Brain microvascular endothelial cell (primary cell): ENCODE data around the gene CD226.

ENCODE experiments used
- DNase-seq: peaks from one replicate; pipeline ENCODE4 v3.0.0-alpha.2; 2020
- H3K27ac ChIP-seq: fragments of 250-450 bp; sonication (Bioruptor Pico); 2 replicates; pipeline ENCODE4 v1.5.1; 2020; ENCODE audit warnings: mild to moderate bottlenecking, moderate library complexity
- H3K27me3 ChIP-seq: fragments of 250-450 bp; sonication (Bioruptor Pico); replicated peaks from 2 replicates; pipeline ENCODE4 v1.5.1; 2020; ENCODE audit warnings: mild to moderate bottlenecking
- H3K36me3 ChIP-seq: fragments of 250-450 bp; sonication (Bioruptor Pico); replicated peaks from 2 replicates; pipeline ENCODE4 v1.5.1; 2020; ENCODE audit warnings: mild to moderate bottlenecking
- H3K4me3 ChIP-seq: 2 replicates; pipeline ENCODE4 v1.5.1; 2011; ENCODE audit warnings: low read depth, mild to moderate bottlenecking, control low read depth, low read length, moderate library complexity
- in situ Hi-C: cut with HindIII; loops from 2 replicates; pipeline ENCODE4 v1.10.0; 2017; ENCODE audit warnings: low sequenced_read_pairs, low pct_ligation_motif_present
- TF ChIP-seq, protein P1 (sequence below): IDR thresholded peaks from 2 replicates; pipeline ENCODE4 v1.5.1; 2011; ENCODE audit warnings: low read depth, mild to moderate bottlenecking, moderate library complexity, low read length, control low read depth, inconsistent platforms; ENCODE audit errors: missing control alignments

The CD226 gene

DNA sequence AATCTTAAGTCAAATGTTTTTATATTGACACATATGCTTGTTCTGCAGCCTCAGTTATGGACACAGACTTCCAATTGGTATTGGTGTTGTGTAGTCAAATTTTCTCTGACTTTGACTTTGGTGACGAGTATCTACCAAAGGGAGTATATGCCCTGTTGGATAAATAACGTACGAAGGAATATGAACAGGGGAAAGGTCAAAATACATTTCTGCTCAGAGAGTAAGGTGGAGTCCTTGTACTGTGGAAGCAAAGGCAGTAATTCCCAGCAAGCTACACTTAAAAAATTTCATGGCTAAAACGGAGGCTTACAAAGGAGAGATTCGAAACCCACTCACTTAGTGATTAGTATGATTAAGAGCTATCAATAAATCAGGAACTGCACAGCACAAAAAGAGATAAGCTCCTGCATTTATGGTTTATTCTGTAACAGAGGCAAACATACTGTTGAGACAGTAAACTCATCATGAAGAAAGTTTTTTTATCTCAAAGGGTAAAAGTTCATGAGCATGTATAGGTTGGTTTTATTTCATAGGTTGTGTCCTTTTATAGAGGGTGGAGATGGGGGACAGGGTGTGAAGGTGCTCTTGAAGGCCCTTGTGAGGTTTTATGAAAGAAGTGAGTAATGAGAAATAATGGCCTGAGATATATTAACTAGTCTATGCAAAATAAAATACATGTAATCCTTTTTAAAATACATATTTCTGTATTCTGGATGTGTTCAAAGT is 142.7 kb downstream of the CD226 start:
- Histone ChIP-seq H3K27me3 (no peaks in the 10 kb centered on the region), H3K27ac (no peak overlapping the region), H3K4me3 (no peak overlapping the region), H3K36me3 (no peaks in the 10 kb centered on the region)
- TF ChIP-seq, protein P1, sequence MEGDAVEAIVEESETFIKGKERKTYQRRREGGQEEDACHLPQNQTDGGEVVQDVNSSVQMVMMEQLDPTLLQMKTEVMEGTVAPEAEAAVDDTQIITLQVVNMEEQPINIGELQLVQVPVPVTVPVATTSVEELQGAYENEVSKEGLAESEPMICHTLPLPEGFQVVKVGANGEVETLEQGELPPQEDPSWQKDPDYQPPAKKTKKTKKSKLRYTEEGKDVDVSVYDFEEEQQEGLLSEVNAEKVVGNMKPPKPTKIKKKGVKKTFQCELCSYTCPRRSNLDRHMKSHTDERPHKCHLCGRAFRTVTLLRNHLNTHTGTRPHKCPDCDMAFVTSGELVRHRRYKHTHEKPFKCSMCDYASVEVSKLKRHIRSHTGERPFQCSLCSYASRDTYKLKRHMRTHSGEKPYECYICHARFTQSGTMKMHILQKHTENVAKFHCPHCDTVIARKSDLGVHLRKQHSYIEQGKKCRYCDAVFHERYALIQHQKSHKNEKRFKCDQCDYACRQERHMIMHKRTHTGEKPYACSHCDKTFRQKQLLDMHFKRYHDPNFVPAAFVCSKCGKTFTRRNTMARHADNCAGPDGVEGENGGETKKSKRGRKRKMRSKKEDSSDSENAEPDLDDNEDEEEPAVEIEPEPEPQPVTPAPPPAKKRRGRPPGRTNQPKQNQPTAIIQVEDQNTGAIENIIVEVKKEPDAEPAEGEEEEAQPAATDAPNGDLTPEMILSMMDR, result no peak
- DNase-seq, result no peak
- in situ Hi-C loops, result no loop called here
